GM19463 (cell line): ENCODE results near the gene PRKCG.

Experiments
- ATAC-seq: cut with Tn5 transposase; IDR thresholded peaks from one replicate; pipeline ENCODE4 v1.9.1; 2021; ENCODE audit warnings: mild to moderate bottlenecking, moderate library complexity; ENCODE audit not compliant: unreplicated experiment

Gene PRKCG

GRCh38 chr19:53871454-53871853 is 10.5 kb upstream of the PRKCG start:
- no peak for ATAC-seq

GRCh38 chr19:53872762-53873161 is 9.2 kb upstream of the PRKCG start:
- ATAC-seq = no peak

- no peak for ATAC-seq
Observed at GRCh38 chr19:53873773-53874605, 8.0 kb upstream of the PRKCG start.

- ATAC-seq = no peak
Observed at GRCh38 chr19:53874606-53874990, 7.4 kb upstream of the PRKCG start.

GRCh38 chr19:53875602-53876325 is 6.2 kb upstream of the PRKCG start:
- no peak for ATAC-seq

GRCh38 chr19:53876651-53877224 is 5.3 kb upstream of the PRKCG start:
- ATAC-seq = no peak

GRCh38 chr19:53877361-53877766 is 4.6 kb upstream of the PRKCG start:
- ATAC-seq = no peak

- no peak for ATAC-seq
Observed at GRCh38 chr19:53878776-53879139, 3.2 kb upstream of the PRKCG start.

GRCh38 chr19:53879140-53880081 is 2.6 kb upstream of the PRKCG start:
- ATAC-seq = peak; percentile 97

GRCh38 chr19:53880711-53881481 is 1.1 kb upstream of the PRKCG start:
- no peak for ATAC-seq

GRCh38 chr19:53882391-53883050 is 524 bp downstream of the PRKCG start:
- no peak for ATAC-seq

GRCh38 chr19:53883231-53883661 is 1.2 kb downstream of the PRKCG start:
- no peak for ATAC-seq

GRCh38 chr19:53883741-53884140 is 1.7 kb downstream of the PRKCG start:
- ATAC-seq = no peak

GRCh38 chr19:53884256-53884655 is 2.3 kb downstream of the PRKCG start:
- ATAC-seq = no peak

GRCh38 chr19:53885036-53885435 is 3.0 kb downstream of the PRKCG start:
- no peak for ATAC-seq

- ATAC-seq = no peak
Observed at GRCh38 chr19:53892301-53892980, 10.4 kb downstream of the PRKCG start.

GRCh38 chr19:53892981-53893325 is 11.0 kb downstream of the PRKCG start:
- ATAC-seq = no peak

GRCh38 chr19:53894707-53895106 is 12.7 kb downstream of the PRKCG start:
- ATAC-seq = no peak

- ATAC-seq = no peak
Observed at GRCh38 chr19:53896682-53897081, 14.7 kb downstream of the PRKCG start.
